GM21360 (cell line): Measurements from ENCODE around the gene C12orf42.

ENCODE experiments used
- ATAC-seq: cut with Tn5 transposase; IDR thresholded peaks from one replicate; pipeline ENCODE4 v1.9.1; 2021; ENCODE audit warnings: mild to moderate bottlenecking, moderate library complexity; ENCODE audit not compliant: unreplicated experiment

Gene C12orf42

GRCh38 chr12:103495469-103496456 is at the start of gene C12orf42:
Gene C12orf42 (minus strand): TSS chr12:103495968. CDS start chr12:103478426, 17,542 bp downstream.
- peak; percentile 68 for ATAC-seq

- ATAC-seq = no peak
Observed at GRCh38 chr12:103542078-103542477, 46.3 kb upstream of the C12orf42 start.

GRCh38 chr12:103540319-103540718 is 44.6 kb upstream of the C12orf42 start:
- ATAC-seq = no peak

GRCh38 chr12:103538397-103538796 is 42.6 kb upstream of the C12orf42 start:
- ATAC-seq = no peak

GRCh38 chr12:103530307-103531066 is 34.7 kb upstream of the C12orf42 start:
- no peak for ATAC-seq

GRCh38 chr12:103529306-103529705 is 33.5 kb upstream of the C12orf42 start:
- no peak for ATAC-seq

- no peak for ATAC-seq
Observed at GRCh38 chr12:103524238-103524875, 28.6 kb upstream of the C12orf42 start.

GRCh38 chr12:103523771-103524170 is 28.0 kb upstream of the C12orf42 start:
- ATAC-seq = no peak

GRCh38 chr12:103520686-103521215 is 25.0 kb upstream of the C12orf42 start:
- ATAC-seq = no peak

GRCh38 chr12:103519632-103520031 is 23.9 kb upstream of the C12orf42 start:
- no peak for ATAC-seq

GRCh38 chr12:103518899-103519298 is 23.1 kb upstream of the C12orf42 start:
- ATAC-seq = no peak

- ATAC-seq = no peak
Observed at GRCh38 chr12:103517161-103517560, 21.4 kb upstream of the C12orf42 start.

GRCh38 chr12:103515341-103515740 is 19.6 kb upstream of the C12orf42 start:
- no peak for ATAC-seq

- no peak for ATAC-seq
Observed at GRCh38 chr12:103513875-103514274, 18.1 kb upstream of the C12orf42 start.

GRCh38 chr12:103505371-103506236 is 9.8 kb upstream of the C12orf42 start:
- ATAC-seq = peak; percentile 96

GRCh38 chr12:103504606-103505005 is 8.8 kb upstream of the C12orf42 start:
- ATAC-seq = no peak

- ATAC-seq = no peak
Observed at GRCh38 chr12:103503546-103504480, 8.0 kb upstream of the C12orf42 start.

GRCh38 chr12:103501447-103501846 is 5.7 kb upstream of the C12orf42 start:
- ATAC-seq = no peak

GRCh38 chr12:103499571-103499970 is 3.8 kb upstream of the C12orf42 start:
- no peak for ATAC-seq
